ENCODE measurements around the gene UHRF1.
A peak's percentile ranks its signal among the peaks of the same experiment; 100 is the strongest.
"Not testable (repeated sequence)": the region's sequence is repeated elsewhere in the genome, so short reads cannot be mapped to it uniquely, and the experiment has no call there.

UHRF1 gene

GRCh38 chr19:4909156-4909896 is at the start of gene UHRF1:
UHRF1 (plus strand) TSS chr19:4909501; CDS start chr19:4910886, 1,385 bp downstream.
- peak; percentile 48 for DNase-seq (ENCODE audit: low spot score)

GRCh38 chr19:4859697-4860096 is 49.6 kb upstream of the UHRF1 start:
- DNase-seq (ENCODE audit: low spot score) = no peak

GRCh38 chr19:4861147-4861546 is 48.2 kb upstream of the UHRF1 start:
- no peak for DNase-seq (ENCODE audit: low spot score)

GRCh38 chr19:4866595-4867424 is 42.5 kb upstream of the UHRF1 start:
- DNase-seq (ENCODE audit: low spot score) = peak; percentile 24

- DNase-seq (ENCODE audit: low spot score) = peak; percentile 84
These were observed 41.6 kb upstream of the UHRF1 start, which contains the start of gene PLIN3 for GRCh38 chr19:4867534-4868285. PLIN3 (minus strand) TSS chr19:4867667; CDS start chr19:4861394, 6,273 bp downstream.

GRCh38 chr19:4868286-4868834 is 40.9 kb upstream of the UHRF1 start:
- no peak for DNase-seq (ENCODE audit: low spot score)

DNA sequence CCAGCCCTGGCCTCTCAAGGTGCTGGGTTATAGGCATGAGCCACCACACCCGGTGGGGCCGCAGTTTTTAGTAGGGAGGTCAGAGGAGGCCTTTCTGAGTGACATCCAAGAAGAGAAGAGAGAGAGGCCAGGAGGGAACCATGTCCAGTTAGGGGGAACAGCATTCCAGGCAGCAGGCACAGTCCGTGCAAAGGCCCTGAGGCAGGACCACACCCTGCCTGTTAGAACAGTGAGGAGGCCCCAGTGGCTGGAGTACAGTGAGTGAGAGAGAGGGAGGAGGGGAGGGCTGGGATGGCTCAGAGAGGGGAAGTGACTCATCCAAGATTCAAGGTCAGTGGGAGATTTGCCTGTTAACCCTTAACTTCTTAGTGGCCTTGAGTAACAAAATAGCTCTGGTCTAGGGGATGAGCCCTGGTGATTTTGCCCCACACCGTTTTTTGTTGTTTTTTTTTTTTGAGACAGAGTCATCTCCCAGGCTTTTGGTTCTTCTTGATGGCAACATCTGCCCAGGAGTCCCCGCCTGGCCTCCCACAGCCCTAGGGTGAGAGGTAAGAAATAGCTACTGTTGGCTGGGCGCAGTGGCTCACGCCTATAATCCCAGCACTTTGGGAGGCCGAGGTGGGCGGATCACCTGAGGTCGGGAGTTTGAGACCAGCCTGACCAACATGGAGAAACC is 39.1 kb upstream of the UHRF1 start:
- DNase-seq (ENCODE audit: low spot score) = no peak

DNA sequence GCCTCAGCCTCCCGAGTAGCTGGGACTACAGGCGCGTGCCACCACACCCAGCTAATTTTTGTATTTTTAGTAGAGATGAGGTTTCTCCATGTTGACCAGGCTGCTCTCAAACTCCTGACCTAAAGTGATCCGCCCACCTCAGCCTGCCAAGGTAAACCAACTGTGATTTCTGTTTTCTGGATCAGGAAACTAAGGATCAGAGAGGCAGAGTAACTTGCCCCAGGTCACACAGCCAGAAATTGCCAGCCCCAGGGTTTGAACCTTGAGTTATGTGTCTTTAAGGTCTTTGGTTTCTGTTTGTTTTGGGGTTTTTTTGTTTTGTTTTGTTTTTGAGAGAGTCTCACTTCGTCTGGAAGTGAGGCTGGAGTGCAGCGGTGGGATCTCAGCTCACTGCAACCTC is 37.6 kb upstream of the UHRF1 start:
- DNase-seq (ENCODE audit: low spot score) = no peak

GRCh38 chr19:4873930-4874329 is 35.4 kb upstream of the UHRF1 start:
- DNase-seq (ENCODE audit: low spot score) = no peak

DNA sequence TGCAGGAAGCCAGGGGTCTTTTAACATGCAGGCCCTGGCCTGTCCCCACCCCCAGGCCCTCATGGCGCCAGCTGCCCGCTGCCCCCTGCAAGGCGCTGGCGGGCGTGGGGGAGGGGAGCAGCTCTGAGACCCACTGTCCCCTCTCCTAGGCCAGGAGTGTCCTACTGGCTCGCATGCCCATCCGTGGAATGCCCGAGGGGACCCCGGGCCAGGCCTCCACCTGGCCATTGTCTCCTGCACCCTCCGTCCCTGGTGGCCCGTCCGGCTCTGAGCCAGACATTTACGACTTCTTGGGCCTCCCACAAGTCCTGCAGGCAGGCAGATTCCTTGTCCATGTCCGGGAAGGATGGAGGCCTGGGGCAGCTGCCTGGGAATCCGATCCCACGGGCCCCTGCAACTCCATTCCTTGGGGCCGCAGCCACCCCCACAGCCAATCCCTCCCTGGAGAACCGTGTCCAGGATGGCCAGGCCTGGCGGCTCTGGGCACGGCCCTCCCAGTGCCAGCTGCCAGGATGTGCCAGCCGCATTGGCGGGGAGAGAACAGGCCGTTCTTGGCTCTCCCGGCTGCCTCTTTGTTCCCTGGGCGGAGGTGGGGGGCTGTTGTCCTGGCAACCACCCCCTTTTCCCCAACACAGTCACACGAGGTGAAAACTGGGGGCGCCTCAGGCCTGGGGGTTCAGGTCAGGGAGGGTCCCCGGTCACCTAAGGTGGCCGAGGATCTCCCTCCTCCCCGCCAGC is 31.4 kb upstream of the UHRF1 start:
- DNase-seq (ENCODE audit: low spot score) = no peak

- no peak for DNase-seq (ENCODE audit: low spot score)
These were observed 30.8 kb upstream of the UHRF1 start for GRCh38 chr19:4878491-4878968.

- DNase-seq (ENCODE audit: low spot score) = no peak
These were observed 30.3 kb upstream of the UHRF1 start for GRCh38 chr19:4879041-4879440.

GRCh38 chr19:4882874-4883273 is 26.4 kb upstream of the UHRF1 start:
- DNase-seq (ENCODE audit: low spot score) = not testable (repeated sequence)

GRCh38 chr19:4884993-4885392 is 24.3 kb upstream of the UHRF1 start:
- not testable (repeated sequence) for DNase-seq (ENCODE audit: low spot score)

DNA sequence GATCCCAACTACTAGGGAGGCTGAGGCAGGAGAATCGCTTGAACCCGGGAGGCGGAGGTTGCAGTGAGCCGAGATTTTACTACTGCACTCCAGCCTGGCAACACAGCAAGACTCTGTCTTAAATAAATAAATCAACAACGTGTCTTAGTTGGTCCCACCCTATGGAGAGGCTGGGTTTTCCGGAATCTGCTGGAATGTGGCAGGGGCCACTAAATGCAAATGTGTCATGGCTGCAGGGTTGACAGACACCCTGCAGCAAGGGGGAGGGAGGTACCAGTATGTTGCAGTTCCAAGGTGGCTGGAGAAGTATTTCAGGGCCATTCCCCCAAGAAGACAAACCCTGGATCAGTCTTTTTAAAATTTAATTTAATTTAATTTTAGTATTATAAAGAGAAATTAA is 21.5 kb upstream of the UHRF1 start:
- DNase-seq (ENCODE audit: low spot score) = not testable (repeated sequence)

- no peak for DNase-seq (ENCODE audit: low spot score)
These were observed 20.1 kb upstream of the UHRF1 start for GRCh38 chr19:4889034-4889815.

DNA sequence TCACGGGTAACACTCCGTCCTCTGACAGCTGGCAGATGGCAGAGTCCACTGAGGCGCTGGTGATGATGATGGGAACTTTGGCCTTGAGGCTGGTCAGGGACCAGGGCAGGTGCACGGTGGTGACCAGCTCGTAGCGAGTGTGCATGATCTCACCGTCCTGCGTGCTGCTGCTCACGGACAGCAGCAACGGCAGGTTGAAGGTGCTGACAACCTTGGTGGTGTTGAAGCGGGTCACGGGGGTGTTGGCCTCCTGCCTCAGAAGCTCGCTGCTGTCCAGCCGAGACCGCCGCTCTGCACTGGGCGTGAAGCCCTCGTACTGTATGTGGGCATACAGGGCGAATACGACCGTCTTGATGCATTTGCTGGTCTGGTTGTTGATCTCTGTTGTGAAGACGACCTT is 18.2 kb upstream of the UHRF1 start:
- DNase-seq (ENCODE audit: low spot score) = no peak

DNA sequence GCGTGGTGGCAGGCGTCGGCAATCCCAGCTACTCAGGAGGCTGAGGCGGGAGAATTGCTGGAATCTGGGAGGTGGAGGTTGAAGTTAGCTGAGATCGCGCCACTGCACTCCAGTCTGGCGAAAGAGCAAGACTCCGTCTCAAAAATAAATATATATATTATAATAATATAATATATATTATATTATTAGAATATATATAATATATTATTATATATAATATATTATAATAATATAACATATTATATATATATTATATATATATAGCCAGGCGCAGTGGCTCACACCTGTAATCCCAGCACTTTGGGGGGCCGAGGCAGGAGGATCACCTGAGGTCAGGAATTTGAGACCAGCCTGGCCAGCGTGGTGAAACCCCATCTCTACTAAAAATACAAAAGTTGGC is 16.3 kb upstream of the UHRF1 start:
- not testable (repeated sequence) for DNase-seq (ENCODE audit: low spot score)

DNA sequence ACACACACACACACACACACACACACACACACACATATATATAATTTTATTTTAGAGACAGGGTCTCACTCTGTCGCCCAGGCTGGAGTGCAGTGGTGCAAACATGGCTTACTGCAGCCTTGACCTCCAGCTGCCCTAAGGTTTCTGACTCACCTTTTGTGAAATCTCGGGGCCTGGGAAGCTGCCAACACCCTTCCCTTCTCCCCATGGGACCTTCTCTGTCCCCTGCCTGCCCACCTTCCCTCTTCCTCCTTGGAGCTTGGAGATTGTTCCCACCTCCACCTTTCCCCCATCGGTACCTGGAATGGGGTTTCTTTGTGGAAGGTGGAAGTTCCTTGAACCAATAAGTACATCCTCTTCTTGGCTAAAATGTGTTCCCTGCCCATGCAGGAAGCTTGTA is 12.9 kb upstream of the UHRF1 start:
- DNase-seq (ENCODE audit: low spot score) = no peak

- no peak for DNase-seq (ENCODE audit: low spot score)
These were observed 12.2 kb upstream of the UHRF1 start for GRCh38 chr19:4897146-4897545.

All from hematopoietic multipotent progenitor cell treated with erythropoietin and hydrocortisone succinate and interleukin-3 and kit ligand, for 15 days (in vitro differentiated cells).